Activated CD4-positive, alpha-beta T cell treated with anti-CD3 and anti-CD28 coated beads, Interleukin-2, Interleukin-6, amounts not matched to agents 100 ng/mL and 50 ng/mL, durations not matched to agents 16 hours and 8 hours (primary cell): ENCODE data around the gene RPP21.

Source experiments
- DNase-seq: peaks from one replicate; pipeline ENCODE4 v3.0.0-alpha.2; 2020

RPP21 gene

DNA sequence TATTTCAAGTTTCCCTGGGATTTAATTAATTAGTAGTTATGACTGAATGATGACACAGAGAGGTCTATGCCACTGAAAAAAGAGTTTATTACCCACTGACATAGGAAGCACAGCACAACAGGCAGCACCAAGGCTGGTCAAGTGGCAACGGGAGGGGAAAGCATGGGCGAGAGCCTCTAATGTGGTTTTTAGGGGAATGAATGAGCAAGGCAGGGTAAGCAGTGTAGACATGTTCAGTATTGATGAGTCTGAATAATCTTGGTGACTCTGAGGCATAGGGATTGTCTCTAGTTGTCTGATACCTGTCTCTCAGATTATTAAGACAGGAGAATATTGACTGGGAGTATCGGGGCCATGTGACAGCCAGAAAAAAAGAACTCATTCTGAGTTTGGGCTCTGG is 46.3 kb downstream of the RPP21 start:
- DNase-seq = no peak

DNA sequence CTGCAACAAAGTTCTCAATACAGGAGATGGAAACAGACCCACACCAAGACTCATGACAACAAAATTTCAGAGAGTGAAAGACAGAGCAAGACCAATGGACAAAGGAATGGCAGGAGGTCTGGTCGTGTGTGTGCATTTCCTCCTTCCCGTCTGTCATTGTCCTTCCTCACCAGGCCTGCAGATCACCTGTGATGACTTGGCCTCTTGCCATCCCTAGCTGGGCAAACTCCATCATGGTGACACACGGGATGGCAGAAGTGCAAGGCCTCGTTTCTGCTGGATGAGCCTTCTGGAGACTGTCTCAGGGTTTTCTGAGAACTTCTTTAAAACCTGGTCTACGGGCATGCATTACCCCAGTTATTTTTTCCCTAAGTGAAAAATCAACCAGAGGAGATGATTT is 49.2 kb downstream of the RPP21 start:
- no peak for DNase-seq
